ENCODE results near the gene ISCA1.
"Not testable (repeated sequence)": the region's sequence is repeated elsewhere in the genome, so short reads cannot be mapped to it uniquely, and the experiment has no call there.

Gene ISCA1

DNA sequence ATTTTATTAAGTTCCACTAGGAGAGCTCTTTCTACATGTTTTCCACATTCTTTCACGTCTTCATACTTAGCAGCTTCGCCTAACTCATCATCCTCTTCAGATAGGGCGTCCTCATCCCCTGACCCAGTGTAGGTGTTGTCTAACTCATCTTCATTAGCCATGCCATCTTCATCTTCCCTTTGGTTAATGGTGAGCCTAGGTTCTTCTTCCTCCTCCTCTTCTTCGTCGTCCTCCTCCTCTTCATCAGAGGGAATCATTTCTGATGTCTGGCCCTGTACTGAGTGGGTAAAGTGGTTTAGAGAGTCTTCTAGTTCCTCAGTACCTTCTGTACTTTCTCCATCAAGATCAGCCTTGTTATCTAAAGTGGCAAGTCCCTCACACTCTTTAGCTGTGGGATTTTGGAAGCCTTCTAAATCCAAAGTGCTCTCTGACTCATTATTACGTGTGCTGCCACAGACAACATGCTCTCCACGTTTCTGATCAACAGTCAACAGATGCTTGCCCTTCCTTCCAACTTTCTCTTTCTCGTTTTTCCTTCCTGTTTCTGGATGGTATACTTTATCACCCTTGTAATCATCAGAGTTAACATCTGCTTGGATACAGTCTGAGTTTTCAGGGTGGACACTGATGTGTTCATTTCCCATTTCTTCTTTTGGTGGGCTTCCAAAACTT lies 40.8 kb upstream of the ISCA1 start:
- 59% methylated on average over 6 of the region's 8 CpGs for WGBS (ENCODE audit: insufficient coverage)
- Histone ChIP-seq H3K27ac (ENCODE audit: insufficient read depth in 1 of 2, low read depth in 1 of 2, low read length in 2 of 2, poor library complexity in 1 of 2, severe bottlenecking in 2 of 2) (peak overlapping the region in 1 of 2 experiments; percentile 19), H3K4me1 (ENCODE audit: control extremely low read depth in 1 of 4, control insufficient read depth in 4 of 4, insufficient read depth in 4 of 4, low read length in 3 of 4) (peaks cover 0 to 3% (median 0%) of the 10 kb centered on the region in 4 experiments), H3K27me3 (replicated peaks in 2 of 5; ENCODE audit: control insufficient read depth in 4 of 5, insufficient read depth in 5 of 5, low read length in 4 of 5) (no peaks in the 10 kb centered on the region), H3K9me3 (ENCODE audit: control extremely low read depth in 1 of 5, control insufficient read depth in 4 of 5, insufficient read depth in 2 of 5, low read depth in 1 of 5, low read length in 4 of 5) (no peaks in the 10 kb centered on the region), H3K36me3 (ENCODE audit: control insufficient read depth in 4 of 4, insufficient read depth in 4 of 4, low read length in 3 of 4) (peaks cover 47 to 89% (median 73%) of the 10 kb centered on the region in 4 experiments), H3K4me3 (ENCODE audit: control insufficient read depth in 1 of 7, extremely low read depth in 1 of 7, insufficient read depth in 4 of 7, low read depth in 2 of 7, low read length in 6 of 7) (no peak overlapping the region)
- ChIA-PET POLR2A (no interaction called here), CTCF (no interaction called here)
- peak; percentile 10 to 76 (median 68) for DNase-seq

DNA sequence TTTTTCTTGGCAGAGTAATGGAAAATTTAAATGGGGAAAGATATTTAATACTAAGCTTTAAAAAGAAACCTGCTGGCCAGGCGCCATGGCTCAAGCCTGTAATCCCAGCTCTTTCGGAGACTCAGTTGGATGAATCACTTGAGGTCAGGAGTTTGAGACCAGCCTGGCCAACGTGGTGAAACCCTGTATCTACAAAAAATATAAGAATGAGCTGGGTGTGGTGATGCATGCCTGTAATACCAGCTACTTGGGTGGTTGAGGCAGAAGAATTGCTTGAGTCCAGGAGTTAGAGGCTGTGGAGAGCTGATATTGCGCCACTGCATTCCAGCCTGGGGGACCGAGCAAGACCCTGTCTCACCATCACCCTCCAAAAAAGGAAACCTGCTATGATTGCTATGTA lies 39.0 kb upstream of the ISCA1 start:
- Histone ChIP-seq H3K27me3 (replicated peaks in 2 of 5; ENCODE audit: control insufficient read depth in 4 of 5, insufficient read depth in 5 of 5, low read length in 4 of 5) (no peaks in the 10 kb centered on the region), H3K4me3 (ENCODE audit: control insufficient read depth in 1 of 7, extremely low read depth in 1 of 7, insufficient read depth in 4 of 7, low read depth in 2 of 7, low read length in 6 of 7) (no peak overlapping the region), H3K4me1 (ENCODE audit: control extremely low read depth in 1 of 4, control insufficient read depth in 4 of 4, insufficient read depth in 4 of 4, low read length in 3 of 4) (peaks cover 0 to 3% (median 0%) of the 10 kb centered on the region in 4 experiments), H3K27ac (ENCODE audit: insufficient read depth in 1 of 2, low read depth in 1 of 2, low read length in 2 of 2, poor library complexity in 1 of 2, severe bottlenecking in 2 of 2) (no peak overlapping the region), H3K36me3 (ENCODE audit: control insufficient read depth in 4 of 4, insufficient read depth in 4 of 4, low read length in 3 of 4) (peaks cover 39 to 86% (median 67%) of the 10 kb centered on the region in 4 experiments), H3K9me3 (ENCODE audit: control extremely low read depth in 1 of 5, control insufficient read depth in 4 of 5, insufficient read depth in 2 of 5, low read depth in 1 of 5, low read length in 4 of 5) (no peaks in the 10 kb centered on the region)
- POLR2A ChIA-PET = no interaction called here
- DNase-seq = no peak
- 90% methylated on average over 2 of the region's 5 CpGs for WGBS (ENCODE audit: insufficient coverage)
- CTCF ChIA-PET = no interaction called here

DNA sequence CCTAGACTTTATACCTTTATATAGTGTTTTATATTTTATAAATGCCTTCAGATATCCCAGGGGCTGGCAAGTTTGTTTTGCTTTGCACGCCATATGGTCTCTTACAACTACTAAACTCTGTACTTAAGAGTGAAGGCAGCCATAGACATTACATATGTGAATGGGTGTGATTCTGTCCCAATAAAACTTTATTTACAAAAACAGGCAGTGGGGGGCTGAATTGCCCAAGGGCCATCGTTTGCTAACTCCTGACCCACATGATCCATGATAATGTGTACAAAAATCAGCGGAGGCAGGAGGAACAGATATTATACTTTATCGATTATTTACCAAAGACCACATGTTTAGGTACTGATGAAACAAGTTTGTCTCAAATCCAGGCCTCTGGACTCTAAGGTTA lies 35.8 kb upstream of the ISCA1 start:
- no peaks in the 10 kb centered on the region for H3K9me3 ChIP-seq (ENCODE audit: control extremely low read depth in 1 of 5, control insufficient read depth in 4 of 5, insufficient read depth in 2 of 5, low read depth in 1 of 5, low read length in 4 of 5)
- H3K4me1 ChIP-seq (ENCODE audit: control extremely low read depth in 1 of 4, control insufficient read depth in 4 of 4, insufficient read depth in 4 of 4, low read length in 3 of 4) = no peaks in the 10 kb centered on the region
- no peak for DNase-seq
- ChIA-PET POLR2A (no interaction called here), CTCF (interaction anchor here (1.0 kb wide), 1 partner anchor 9 kb away, joined by 3 read pairs; no protein-coding TSS in a partner anchor)
- H3K27ac ChIP-seq (ENCODE audit: insufficient read depth in 1 of 2, low read depth in 1 of 2, low read length in 2 of 2, poor library complexity in 1 of 2, severe bottlenecking in 2 of 2) = no peak overlapping the region
- peaks cover 29 to 84% (median 58%) of the 10 kb centered on the region in 4 experiments for H3K36me3 ChIP-seq (ENCODE audit: control insufficient read depth in 4 of 4, insufficient read depth in 4 of 4, low read length in 3 of 4)
- 100% methylated on average over 3 of the region's 4 CpGs for WGBS (ENCODE audit: insufficient coverage)
- H3K4me3 ChIP-seq (ENCODE audit: control insufficient read depth in 1 of 7, extremely low read depth in 1 of 7, insufficient read depth in 4 of 7, low read depth in 2 of 7, low read length in 6 of 7) = no peak overlapping the region
- H3K27me3 ChIP-seq (replicated peaks in 2 of 5; ENCODE audit: control insufficient read depth in 4 of 5, insufficient read depth in 5 of 5, low read length in 4 of 5) = no peaks in the 10 kb centered on the region

DNA sequence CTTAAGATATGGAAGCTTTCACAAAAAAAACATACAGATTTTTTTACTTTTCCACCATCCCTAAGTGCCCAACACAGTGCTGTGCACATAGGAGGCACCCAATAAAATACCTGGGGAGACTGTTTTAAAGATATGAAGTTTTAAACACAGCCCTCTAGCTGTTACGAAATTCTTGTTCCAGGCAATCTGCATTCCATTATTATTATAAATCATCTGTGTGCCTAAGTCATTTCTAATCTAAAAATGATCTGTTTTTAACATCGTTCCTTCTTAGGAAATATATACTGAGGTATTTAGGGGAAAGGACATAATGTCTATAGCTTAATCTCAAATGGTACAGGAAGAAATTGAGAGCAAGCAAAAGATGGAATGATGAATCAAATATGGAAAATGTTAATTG lies 32.7 kb upstream of the ISCA1 start:
- Histone ChIP-seq H3K4me3 (ENCODE audit: control insufficient read depth in 1 of 7, extremely low read depth in 1 of 7, insufficient read depth in 4 of 7, low read depth in 2 of 7, low read length in 6 of 7) (no peak overlapping the region), H3K27me3 (replicated peaks in 2 of 5; ENCODE audit: control insufficient read depth in 4 of 5, insufficient read depth in 5 of 5, low read length in 4 of 5) (no peaks in the 10 kb centered on the region), H3K36me3 (ENCODE audit: control insufficient read depth in 4 of 4, insufficient read depth in 4 of 4, low read length in 3 of 4) (peaks cover 24 to 70% (median 47%) of the 10 kb centered on the region in 4 experiments), H3K27ac (ENCODE audit: insufficient read depth in 1 of 2, low read depth in 1 of 2, low read length in 2 of 2, poor library complexity in 1 of 2, severe bottlenecking in 2 of 2) (no peak overlapping the region), H3K4me1 (ENCODE audit: control extremely low read depth in 1 of 4, control insufficient read depth in 4 of 4, insufficient read depth in 4 of 4, low read length in 3 of 4) (no peaks in the 10 kb centered on the region), H3K9me3 (ENCODE audit: control extremely low read depth in 1 of 5, control insufficient read depth in 4 of 5, insufficient read depth in 2 of 5, low read depth in 1 of 5, low read length in 4 of 5) (no peaks in the 10 kb centered on the region)
- DNase-seq = no peak
- ChIA-PET POLR2A (interaction anchor here (0.6 kb wide), 1 partner anchor 22 kb away, joined by 4 read pairs; no protein-coding TSS in a partner anchor), CTCF (interaction anchor here (1.5 kb wide), 1 partner anchor 15 kb away, joined by 4 read pairs; no protein-coding TSS in a partner anchor)
- no CpG with 5 or more reads among the region's 2 CpGs for WGBS (ENCODE audit: insufficient coverage)

DNA sequence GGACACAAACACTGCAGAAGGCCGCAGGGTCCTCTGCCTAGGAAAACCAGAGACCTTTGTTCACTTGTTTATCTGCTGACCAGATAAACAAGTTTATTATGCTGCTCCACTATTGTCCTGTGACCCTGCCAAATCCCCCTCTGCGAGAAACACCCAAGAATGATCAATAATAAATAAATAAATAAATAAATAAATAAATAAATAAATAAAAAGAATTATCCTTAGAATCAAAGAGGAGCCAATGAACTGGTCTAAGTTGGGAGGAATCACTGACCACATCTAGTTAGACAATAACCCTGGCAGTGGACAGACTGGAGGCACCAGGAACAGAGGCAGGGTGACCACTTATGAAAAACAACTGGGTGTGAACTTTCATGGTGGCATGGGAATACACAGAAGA lies 30.6 kb upstream of the ISCA1 start:
- H3K27me3 ChIP-seq (replicated peaks in 2 of 5; ENCODE audit: control insufficient read depth in 4 of 5, insufficient read depth in 5 of 5, low read length in 4 of 5); H3K4me3 ChIP-seq (ENCODE audit: control insufficient read depth in 1 of 7, extremely low read depth in 1 of 7, insufficient read depth in 4 of 7, low read depth in 2 of 7, low read length in 6 of 7); H3K27ac ChIP-seq (ENCODE audit: insufficient read depth in 1 of 2, low read depth in 1 of 2, low read length in 2 of 2, poor library complexity in 1 of 2, severe bottlenecking in 2 of 2); CTCF ChIA-PET; H3K4me1 ChIP-seq (ENCODE audit: control extremely low read depth in 1 of 4, control insufficient read depth in 4 of 4, insufficient read depth in 4 of 4, low read length in 3 of 4); H3K9me3 ChIP-seq (ENCODE audit: control extremely low read depth in 1 of 5, control insufficient read depth in 4 of 5, insufficient read depth in 2 of 5, low read depth in 1 of 5, low read length in 4 of 5); DNase-seq: not testable (repeated sequence)
- peaks cover 20 to 66% (median 48%) of the 10 kb centered on the region in 4 experiments for H3K36me3 ChIP-seq (ENCODE audit: control insufficient read depth in 4 of 4, insufficient read depth in 4 of 4, low read length in 3 of 4)
- no CpG with 5 or more reads among the region's 2 CpGs for WGBS (ENCODE audit: insufficient coverage)
- POLR2A ChIA-PET = interaction anchor here (0.6 kb wide), 1 partner anchor 113 kb away, joined by 4 read pairs; no protein-coding TSS in a partner anchor

DNA sequence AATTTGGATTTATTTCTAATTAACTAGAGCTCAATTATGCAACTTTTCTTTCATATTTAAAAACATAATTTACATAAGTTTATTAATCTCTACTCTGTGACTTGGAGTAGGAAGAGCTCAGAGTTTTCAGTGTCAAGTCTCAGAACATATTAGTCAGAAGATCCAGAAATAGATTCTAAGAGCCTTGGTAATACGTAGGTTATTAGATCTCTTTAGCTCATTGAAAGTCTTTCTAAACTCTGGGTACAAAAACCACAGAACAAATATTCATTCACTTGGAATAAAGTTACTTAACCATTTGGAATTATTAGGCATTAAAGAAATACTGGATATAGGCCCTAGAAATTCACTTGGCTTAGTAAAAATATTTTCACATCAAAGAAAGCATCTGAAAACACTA lies 26.3 kb upstream of the ISCA1 start:
- H3K36me3 ChIP-seq (ENCODE audit: control insufficient read depth in 4 of 4, insufficient read depth in 4 of 4, low read length in 3 of 4) = peaks cover 19 to 64% (median 46%) of the 10 kb centered on the region in 4 experiments

DNA sequence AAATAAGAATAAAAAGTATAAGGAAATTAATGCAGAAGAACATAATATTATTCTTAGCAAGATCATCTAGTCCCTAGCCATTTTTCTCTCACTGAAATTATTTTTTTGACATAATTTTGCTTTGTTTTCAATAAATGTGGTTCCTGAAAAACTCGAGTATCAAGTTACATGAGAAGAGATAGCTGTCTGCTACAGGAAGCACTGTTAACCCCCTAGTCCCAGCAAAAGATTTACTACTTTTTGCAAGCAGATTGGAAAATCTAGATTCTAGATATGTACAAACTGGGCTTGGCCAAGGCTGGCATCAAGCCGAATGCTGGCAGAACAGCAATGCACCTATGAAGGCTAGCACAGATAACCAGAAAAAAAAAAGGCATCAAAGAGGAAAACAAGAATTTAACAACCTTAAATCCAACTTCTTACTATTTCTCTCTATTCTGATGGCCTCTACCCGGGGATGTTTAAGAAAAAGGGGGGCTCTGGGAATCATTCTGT lies 21.9 kb upstream of the ISCA1 start:
- Histone ChIP-seq H3K27ac (ENCODE audit: insufficient read depth in 1 of 2, low read depth in 1 of 2, low read length in 2 of 2, poor library complexity in 1 of 2, severe bottlenecking in 2 of 2) (peak overlapping the region in 1 of 2 experiments; percentile 56), H3K36me3 (ENCODE audit: control insufficient read depth in 4 of 4, insufficient read depth in 4 of 4, low read length in 3 of 4) (peaks cover 33 to 78% (median 52%) of the 10 kb centered on the region in 4 experiments), H3K4me1 (ENCODE audit: control extremely low read depth in 1 of 4, control insufficient read depth in 4 of 4, insufficient read depth in 4 of 4, low read length in 3 of 4) (no peaks in the 10 kb centered on the region), H3K27me3 (replicated peaks in 2 of 5; ENCODE audit: control insufficient read depth in 4 of 5, insufficient read depth in 5 of 5, low read length in 4 of 5) (no peaks in the 10 kb centered on the region), H3K9me3 (ENCODE audit: control extremely low read depth in 1 of 5, control insufficient read depth in 4 of 5, insufficient read depth in 2 of 5, low read depth in 1 of 5, low read length in 4 of 5) (no peaks in the 10 kb centered on the region), H3K4me3 (ENCODE audit: control insufficient read depth in 1 of 7, extremely low read depth in 1 of 7, insufficient read depth in 4 of 7, low read depth in 2 of 7, low read length in 6 of 7) (no peak overlapping the region)
- DNase-seq = no peak
- ChIA-PET POLR2A (no interaction called here), CTCF (no interaction called here)
- no CpG with 5 or more reads among the region's 3 CpGs for WGBS (ENCODE audit: insufficient coverage)

More for the DNA sequence above, 26.3 kb upstream of the ISCA1 start:
- Histone ChIP-seq H3K4me3 (ENCODE audit: control insufficient read depth in 1 of 7, extremely low read depth in 1 of 7, insufficient read depth in 4 of 7, low read depth in 2 of 7, low read length in 6 of 7) (no peak overlapping the region), H3K27me3 (replicated peaks in 2 of 5; ENCODE audit: control insufficient read depth in 4 of 5, insufficient read depth in 5 of 5, low read length in 4 of 5) (no peaks in the 10 kb centered on the region), H3K27ac (ENCODE audit: insufficient read depth in 1 of 2, low read depth in 1 of 2, low read length in 2 of 2, poor library complexity in 1 of 2, severe bottlenecking in 2 of 2) (no peak overlapping the region), H3K4me1 (ENCODE audit: control extremely low read depth in 1 of 4, control insufficient read depth in 4 of 4, insufficient read depth in 4 of 4, low read length in 3 of 4) (no peaks in the 10 kb centered on the region), H3K9me3 (ENCODE audit: control extremely low read depth in 1 of 5, control insufficient read depth in 4 of 5, insufficient read depth in 2 of 5, low read depth in 1 of 5, low read length in 4 of 5) (no peaks in the 10 kb centered on the region)
- no CpG with 5 or more reads among the region's 1 CpG for WGBS (ENCODE audit: insufficient coverage)
- ChIA-PET CTCF (interaction anchor here (0.8 to 1.2 kb wide), 2 partner anchors 9 to 10 kb away, joined by 3 read pairs; no protein-coding TSS in a partner anchor), POLR2A (no interaction called here)
- no peak for DNase-seq

Measured in common myeloid progenitor, CD34-positive (primary cell).